CD1c-positive myeloid dendritic cell (primary cell): ENCODE measurements around the gene KIAA0040.

Experiments used
- DNase-seq: peaks from one replicate; pipeline ENCODE4 v3.0.0-alpha.2; 2016; ENCODE audit errors: extremely low spot score

Gene KIAA0040

GRCh38 chr1:175200678-175201521 lies 8.3 kb upstream of the KIAA0040 start:
- no peak for DNase-seq

- DNase-seq, result no peak
Measured at GRCh38 chr1:175198332-175198731, 5.8 kb upstream of the KIAA0040 start.

GRCh38 chr1:175197531-175197930 lies 5.0 kb upstream of the KIAA0040 start:
- peak; percentile 75 for DNase-seq

DNA sequence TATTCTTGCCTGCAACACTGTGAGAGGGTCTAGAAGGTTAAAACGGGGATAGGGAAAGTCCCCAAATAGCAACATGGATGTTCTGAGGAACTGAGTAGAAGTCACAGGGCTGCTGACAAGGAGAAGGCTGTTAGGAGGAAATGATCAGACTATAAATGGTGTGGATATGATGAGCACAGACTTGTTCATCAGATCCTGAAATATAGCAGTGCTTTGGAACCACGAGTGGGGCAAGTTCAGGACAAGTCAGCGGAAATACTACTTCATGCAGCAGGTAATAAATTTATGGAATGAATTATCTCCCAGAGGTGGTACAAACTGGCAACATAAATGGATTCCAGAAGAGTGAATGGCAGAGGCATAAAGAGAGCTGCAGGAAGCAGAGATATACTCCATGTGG lies 3.2 kb upstream of the KIAA0040 start:
- peak; percentile 68 for DNase-seq

DNA sequence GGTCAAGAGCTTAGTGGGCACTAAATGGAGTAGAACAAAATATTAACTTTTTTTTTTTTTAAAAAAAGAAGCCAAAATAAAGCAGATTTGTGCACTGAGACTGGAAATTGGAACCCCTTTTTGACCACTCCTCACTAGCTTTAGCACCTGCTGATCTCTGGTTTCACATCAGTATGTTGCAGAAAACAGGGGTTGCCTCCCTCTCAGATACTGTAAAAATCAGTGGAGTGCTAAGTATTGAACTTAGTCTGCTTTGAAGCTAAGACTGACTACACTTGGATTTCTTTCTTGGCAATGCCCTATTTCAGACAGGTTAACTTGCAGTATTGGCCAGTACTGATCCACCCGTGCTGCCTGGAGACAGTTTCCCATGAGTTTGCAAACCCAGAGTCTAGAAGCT lies 2.7 kb upstream of the KIAA0040 start:
- DNase-seq, result no peak

- no peak for DNase-seq
Measured at GRCh38 chr1:175193527-175193910, 943 bp upstream of the KIAA0040 start.

- peak; percentile 52 for DNase-seq
Measured at GRCh38 chr1:175192111-175192629, 406 bp downstream of the KIAA0040 start.

GRCh38 chr1:175191659-175192058 lies 917 bp downstream of the KIAA0040 start:
- peak; percentile 51 for DNase-seq

DNA sequence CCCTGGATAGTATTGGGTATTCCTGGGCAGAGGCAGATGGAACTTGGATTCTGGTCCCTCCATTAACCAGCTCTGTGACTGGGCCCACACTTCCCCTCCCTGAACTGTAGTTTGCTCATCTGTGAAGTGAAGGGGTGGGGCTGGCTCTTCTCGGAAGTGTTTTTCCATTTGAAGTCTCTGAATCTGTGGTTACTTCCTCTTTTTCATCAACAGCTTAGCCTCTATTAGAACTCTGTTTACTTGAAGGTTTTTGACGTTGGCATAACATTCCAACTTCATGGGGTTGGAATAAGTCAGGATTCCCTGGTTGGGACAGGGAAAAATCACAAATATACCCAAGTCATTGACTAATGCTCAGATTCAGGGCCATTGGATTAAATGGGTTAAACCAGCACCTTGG lies 3.6 kb downstream of the KIAA0040 start:
- DNase-seq, result peak; percentile 87

DNA sequence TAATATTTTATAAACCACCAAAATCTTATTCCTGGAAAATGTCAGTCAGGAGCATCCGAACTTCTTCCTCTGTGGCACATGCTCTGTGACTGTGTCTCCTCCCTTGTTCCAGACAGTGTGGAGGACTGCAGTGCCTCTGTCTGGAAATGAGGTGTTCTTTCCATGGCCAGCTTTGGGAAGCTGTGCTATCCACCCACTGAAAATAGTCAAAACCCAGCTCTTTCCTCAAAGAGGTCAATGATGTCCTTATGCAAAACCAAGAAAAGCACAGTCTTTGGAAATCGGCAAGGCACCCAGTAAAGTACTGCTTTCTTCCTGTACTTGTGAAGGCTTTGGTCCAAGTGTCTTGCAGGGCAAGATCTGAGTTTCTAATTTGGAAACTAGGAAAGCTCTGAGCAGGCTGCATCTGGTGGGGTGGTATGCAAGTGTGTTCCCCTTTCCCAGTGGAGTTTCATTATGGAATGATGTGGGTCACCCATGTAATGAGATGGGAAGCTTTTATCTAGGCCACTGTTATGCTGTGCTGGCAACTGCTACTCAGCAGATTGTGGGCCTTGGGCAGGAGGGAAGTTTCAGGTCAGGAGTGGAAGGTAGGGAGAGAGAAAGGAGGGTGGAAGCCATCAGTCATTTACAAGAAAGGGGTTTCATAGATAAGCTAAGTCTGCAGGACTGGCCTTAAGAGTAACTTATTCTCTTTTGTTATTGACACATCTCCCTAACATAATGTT lies 6.0 kb downstream of the KIAA0040 start:
- DNase-seq, result no peak

GRCh38 chr1:175185903-175186302 lies 6.7 kb downstream of the KIAA0040 start:
- no peak for DNase-seq

DNA sequence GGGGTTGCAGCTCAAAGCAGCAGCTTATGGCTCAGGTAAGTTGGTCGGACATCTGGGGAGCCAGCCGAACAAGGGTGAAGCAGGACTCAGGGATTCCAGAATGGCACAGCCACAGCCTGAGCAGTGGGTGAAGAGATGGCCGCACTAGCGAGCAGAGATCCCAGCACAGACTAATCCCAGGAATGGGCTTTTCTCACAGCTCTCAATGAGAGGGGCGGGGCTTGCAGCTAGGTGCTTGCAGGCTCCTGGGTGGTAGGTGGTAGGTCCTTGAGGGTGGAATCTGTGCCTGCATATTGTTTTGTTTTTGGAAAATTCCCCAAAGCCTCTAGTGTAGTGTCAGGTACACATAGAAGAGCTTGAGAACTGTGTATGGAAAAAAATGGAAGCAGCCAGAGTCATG lies 9.0 kb downstream of the KIAA0040 start:
- DNase-seq, result no peak

DNA sequence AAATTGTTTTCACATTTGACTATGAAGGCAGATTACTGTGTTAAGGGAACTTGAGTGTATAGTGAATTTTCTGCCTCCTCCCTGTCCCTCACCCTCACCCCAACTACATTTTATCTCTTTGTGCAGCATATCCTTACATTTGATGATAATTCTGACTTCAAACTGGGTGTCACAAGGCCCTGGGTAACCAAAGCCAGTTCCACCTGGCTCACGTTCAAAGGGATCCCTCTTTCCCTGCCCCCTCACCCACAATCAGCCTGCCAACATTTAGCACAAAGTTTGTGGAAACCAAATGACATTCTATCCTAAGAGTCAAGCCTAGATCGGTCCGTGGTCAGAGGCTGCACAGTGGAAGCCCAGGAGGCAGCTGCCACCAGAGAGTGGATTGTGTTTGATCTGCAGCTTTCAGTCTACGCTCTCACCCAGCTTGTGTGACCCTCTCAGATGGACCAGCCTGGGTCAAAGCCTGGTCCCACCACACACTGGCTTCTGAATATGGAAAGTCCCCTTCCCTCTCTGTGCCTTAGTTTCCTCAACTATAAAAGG lies 10.3 kb downstream of the KIAA0040 start:
- DNase-seq, result no peak

DNA sequence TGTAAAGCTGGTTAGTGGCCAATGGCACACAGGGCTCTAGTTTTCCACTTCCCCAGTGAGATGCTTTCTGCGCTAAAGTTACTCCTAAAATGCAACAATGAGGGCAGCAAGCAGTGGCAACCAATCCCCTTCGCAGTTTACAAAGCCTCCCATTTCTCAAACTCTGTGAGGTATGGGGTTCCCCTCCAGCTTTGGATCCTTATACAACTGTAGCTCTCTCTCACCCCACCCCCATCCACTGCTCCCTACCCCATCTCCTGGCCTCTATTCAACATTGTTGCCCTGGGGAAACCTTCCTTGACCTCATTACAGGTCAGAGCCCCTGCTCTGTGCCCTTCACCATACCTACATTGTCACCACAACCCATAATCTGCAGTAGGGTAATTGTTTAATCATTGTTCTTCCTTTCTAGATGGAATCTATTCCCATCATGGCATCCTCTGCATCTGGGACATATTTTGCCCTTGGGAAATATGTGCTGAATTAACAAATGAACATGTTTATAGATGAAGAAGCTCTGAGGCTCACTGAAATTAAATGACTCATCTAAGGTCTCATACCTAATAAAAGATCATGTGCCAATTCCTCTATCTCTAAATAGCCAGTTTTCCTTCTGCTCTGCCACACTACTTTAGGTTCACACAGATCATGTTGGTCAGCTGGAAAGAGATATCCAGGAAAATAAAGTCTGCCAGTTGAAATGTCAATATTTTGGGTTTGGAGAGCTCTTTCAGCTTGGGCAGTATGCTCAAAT lies 12.6 kb downstream of the KIAA0040 start:
- DNase-seq, result no peak

GRCh38 chr1:175178456-175178855 lies 14.1 kb downstream of the KIAA0040 start:
- DNase-seq, result no peak

DNA sequence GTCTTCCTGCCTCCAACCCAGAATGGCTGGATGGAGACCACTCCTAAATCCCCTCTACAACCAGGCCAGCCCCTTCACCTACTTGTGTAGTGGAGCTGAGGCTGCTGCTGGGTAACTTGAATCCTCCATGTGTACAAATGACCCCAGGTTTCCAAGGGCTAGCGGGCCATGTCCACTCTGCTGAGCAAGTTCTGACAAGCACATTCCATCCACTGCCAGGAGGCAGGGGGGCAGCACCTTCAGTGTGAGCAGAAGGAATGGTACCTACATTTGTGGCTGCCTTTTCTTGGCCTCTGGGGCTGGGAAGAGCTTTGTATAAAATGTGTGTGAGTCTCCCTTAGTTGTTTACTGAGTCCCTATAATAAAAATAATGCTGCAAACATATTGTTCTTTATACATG lies 14.5 kb downstream of the KIAA0040 start:
- DNase-seq, result no peak

- no peak for DNase-seq
Measured at GRCh38 chr1:175176246-175176645, 16.3 kb downstream of the KIAA0040 start.

DNA sequence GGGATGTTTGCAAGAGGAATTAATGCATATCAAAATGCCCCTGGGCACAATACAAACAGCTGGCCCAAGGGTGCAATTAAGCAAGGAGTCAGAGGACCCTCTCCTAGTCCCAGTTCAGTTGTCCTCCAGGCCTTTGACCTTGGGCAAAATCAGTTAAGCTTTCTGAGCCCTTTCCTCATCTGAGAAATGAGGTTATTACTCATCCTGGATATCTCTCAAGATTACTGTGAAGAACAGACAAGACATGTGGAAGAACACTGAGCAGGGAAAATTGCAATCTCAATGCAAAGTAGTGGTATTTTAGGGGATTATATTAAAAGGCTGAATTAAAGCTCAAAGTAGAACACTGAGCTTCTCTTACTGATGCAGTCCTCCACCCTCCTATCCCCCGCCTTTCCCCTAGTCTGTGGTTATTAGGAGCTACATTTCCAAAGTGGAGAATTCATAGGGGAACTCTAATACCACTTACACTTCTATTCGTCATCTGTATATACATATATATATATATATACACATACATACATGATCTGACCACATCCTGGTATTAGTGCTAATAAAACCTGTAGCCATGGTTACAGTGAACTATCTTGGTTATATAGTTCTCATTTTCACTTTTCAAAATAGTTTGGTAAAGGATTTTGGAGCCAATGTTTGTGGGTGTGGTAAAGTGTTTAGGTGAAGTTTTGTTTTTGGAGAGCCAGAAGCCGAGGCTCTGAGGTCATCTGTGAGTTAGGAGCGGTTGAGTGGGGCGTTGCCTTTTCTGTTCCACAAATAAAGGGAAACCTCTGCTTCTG lies 18.1 kb downstream of the KIAA0040 start:
- no peak for DNase-seq

GRCh38 chr1:175173531-175173930 lies 19.0 kb downstream of the KIAA0040 start:
- no peak for DNase-seq

DNA sequence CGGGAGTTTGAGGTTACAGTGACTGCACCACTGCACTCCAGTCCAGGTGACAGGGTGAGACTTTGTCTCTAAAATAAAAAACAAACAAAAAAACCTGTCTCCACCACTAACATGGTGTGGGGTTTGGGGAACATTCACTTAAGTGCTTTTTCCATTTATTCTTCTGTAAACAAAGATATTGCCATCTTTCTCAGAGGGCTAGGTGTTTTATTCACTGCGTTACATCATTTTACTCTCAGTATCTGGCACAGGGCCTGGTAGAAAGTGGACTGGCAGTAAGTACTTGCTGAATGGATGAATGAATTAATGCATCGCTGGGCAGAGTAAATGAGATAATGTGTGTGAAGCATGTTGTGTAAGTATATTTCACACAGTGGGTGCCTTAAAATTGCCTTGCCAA lies 20.1 kb downstream of the KIAA0040 start:
- DNase-seq, result no peak
